T-helper 22 cell (primary cell): ENCODE measurements around the gene PITPNM1.
"Not testable (repeated sequence)": the region's sequence is repeated elsewhere in the genome, so short reads cannot be mapped to it uniquely, and the experiment has no call there.

Experiments
- DNase-seq: peaks from one replicate; pipeline ENCODE4 v3.0.0-alpha.2; 2020; ENCODE audit warnings: low read depth

The PITPNM1 gene

GRCh38 chr11:67523556-67524479, 18.7 kb upstream of the PITPNM1 start:
- no peak for DNase-seq

DNA sequence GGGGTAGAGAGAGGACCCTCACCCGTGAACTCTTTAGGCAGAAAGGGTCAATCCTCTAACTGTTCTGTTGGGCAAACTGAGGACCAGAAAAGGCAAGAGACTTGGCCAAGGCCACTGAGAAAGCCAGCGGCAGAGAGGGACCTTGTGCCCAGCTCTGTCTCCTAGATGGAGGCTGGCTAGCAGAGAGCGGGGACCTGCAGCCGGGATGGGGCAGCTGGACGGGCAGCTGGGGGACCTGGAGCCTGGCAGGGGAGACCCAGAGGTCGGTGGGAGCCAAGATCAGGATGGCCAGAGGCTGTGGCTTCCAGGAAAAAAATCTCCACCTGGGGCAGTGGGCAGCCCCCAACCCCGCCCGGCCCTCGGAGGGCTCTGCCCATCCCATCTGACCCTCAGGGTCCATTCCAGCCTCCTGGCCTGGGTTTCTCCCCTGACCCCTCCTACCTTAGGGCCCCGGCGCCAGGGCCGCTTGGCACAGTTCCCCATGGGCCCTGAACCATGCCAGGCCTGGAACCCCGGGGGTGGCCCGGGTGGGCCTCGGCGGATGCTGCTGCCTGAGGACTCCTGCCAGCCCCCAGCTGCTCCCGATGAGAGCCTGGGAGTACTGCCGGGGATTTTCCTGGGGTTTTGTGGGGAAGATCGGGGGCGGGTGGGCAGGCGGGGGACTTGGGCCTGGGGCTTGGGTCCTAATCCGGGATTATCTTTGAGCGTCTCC, 17.8 kb upstream of the PITPNM1 start, which contains the start of gene CABP2:
CABP2 (minus strand) TSS at position 603 of the 712 bp plus-strand sequence; CDS start at position 483, 120 bp downstream.
- DNase-seq = no peak

GRCh38 chr11:67522338-67522737, 17.2 kb upstream of the PITPNM1 start:
- no peak for DNase-seq

DNA sequence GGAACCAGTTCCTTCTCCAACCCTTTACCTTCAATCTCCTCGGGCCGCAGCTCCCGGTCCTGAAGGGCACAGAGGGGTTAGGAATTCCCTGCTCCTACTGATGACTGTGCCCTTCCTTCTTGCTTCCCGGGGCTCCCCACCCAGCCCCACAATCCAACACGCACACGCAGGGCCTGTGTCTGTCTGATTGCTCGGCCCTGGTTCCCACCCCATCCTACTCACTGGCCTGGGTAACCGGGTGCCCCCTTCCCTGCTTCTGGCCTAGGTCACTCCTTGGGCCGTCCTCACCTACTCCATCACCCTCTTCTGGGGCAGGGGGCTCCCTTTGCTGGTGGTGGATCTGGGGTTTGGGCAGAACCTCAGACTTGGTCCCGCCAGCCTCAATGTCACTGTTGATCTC, 16.8 kb upstream of the PITPNM1 start:
- DNase-seq = no peak

- DNase-seq = no peak
These were observed 16.0 kb upstream of the PITPNM1 start for GRCh38 chr11:67520856-67521824.

GRCh38 chr11:67519726-67520125, 14.6 kb upstream of the PITPNM1 start:
- no peak for DNase-seq

DNA sequence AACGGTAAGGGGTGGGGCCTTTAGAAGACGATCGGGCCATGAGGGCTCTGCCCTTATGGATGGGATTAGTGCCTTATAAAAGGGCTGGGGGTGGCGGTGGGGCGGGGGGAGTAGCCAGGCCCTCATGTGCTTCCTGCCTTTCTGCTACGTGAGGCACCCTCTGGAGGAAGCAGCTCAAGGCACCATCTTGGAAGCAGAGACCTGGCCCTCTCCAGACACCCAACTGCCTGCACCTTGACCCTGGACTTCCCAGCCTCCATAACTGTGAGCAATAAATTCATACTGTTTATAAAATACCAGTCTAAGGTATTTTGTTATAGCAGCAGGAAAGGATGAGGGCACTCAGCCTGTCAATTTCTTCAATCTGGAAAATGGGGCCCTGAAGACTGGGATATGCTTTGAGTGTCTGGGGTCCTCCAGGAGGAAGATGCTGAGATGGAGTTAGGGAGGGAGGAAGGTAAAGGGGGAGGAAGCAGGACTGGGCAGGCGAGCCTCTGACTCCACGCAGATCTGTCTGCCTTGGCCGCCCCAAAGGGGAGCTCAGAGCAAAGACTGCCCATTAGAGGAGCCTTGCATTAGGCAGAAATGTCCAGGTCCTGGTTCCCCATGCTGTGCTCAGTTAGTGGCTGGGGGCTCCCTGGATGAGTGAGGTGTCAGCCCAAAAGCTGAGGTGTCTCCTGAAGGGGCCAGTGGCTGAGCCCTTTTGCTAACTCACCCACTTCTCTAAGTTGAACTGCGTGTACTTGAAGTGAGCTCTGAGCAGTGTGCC, 12.8 kb upstream of the PITPNM1 start:
- no peak for DNase-seq

DNA sequence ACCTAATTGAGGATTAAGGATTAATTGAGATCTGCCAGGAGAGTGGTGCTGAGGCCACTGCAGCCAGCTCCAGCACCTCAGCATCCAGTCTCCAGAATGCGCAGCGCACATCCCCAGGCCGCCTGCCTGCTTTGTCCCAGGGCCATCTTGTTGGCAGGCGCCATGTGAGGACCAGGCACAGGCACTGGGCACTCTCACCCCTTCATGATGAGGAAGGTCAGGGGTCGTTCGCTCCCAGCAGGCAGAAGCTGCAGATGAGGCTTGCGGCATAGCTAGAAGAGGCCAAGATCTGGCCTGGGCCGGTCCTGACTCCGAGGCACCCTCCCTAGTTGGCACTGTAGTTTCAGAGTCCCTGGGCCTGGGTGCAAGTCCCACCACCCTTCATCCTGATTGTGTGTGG, 11.6 kb upstream of the PITPNM1 start:
- DNase-seq = no peak

DNA sequence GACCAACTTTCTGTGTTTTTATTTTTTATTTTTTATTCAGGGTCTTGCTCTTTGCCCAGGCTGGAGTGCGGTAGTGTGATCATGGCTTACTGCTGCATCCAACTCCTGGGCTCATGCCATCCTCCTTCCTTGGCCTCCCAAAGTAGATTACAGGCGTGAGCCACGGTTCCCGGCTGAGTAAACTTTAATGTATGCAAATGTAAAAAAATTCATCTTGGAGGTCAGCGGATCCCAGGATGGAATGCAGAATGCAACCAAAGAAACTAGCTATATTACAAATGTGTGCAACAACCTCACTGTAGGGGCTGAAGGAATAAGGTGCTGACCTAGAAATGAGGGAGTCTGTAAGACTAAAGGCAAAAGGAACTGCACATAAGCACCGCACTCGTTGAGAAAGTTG, 9.0 kb upstream of the PITPNM1 start:
- DNase-seq = no peak

DNA sequence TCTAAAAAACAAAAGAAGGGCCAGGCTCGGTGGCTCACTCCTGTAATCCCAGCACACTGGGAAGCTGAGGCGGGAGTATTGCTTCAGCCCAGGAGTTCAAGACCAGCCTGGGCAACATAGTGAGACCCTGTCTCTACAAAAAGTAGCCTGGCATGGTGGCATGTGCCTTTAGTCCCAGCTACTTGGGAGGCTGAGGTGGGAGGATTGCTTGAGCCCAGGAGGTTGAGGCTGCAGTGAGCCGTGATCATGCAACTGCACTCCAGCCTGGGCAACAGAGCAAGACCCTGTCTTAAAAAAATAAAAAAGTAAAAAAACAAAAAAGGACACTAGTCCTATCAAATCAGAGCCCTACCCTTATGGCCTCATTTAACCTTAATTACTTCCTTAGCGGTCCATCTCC, 6.4 kb upstream of the PITPNM1 start:
- not testable (repeated sequence) for DNase-seq

DNA sequence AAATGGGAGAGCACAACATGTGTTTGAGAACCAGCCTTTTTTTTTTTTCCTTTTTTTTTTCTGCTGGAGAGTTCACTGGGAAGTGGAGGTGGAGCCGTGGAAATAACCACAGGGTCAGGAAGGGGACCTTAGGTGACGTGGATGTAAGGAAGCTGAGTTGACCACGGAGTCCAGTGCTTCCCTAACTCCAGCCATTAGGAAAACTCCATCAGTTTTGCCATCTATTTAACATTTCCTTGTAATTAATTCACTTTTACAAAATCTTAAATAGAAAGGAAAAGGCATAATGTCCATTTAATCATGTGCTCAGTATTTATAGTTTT, 4.8 kb upstream of the PITPNM1 start:
- DNase-seq = no peak

DNA sequence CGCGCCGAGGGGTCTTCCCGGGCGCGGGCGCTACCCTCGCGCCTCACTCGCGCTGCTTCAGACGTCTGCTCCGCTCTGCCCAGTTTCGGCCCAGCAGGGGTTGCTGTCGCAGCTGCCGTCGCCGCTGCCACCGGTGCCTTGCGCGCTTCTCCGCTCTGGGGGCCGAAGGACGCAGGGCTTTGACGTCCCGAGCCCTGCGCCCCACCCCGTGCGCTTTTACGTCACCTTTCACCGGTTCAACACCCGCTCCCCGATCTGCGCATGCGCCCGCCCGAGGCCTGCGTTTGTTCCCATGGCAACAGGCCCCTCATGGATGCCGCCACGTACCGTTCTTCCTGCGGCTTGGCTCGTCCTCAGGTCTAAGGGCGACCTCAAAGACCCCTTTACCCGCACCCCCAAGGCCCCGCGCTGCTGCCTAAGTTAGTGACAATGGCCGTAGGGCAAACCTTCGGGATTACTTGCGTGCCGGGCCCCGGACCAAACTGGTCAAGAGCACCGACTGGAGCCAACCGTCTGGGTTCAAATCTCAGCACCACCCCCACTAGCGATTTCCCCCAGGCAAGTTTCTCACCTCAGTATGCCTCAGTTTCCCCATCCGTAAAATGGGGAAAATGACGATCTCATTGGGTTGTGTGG, 3.4 kb upstream of the PITPNM1 start:
- peak; percentile 97 for DNase-seq

DNA sequence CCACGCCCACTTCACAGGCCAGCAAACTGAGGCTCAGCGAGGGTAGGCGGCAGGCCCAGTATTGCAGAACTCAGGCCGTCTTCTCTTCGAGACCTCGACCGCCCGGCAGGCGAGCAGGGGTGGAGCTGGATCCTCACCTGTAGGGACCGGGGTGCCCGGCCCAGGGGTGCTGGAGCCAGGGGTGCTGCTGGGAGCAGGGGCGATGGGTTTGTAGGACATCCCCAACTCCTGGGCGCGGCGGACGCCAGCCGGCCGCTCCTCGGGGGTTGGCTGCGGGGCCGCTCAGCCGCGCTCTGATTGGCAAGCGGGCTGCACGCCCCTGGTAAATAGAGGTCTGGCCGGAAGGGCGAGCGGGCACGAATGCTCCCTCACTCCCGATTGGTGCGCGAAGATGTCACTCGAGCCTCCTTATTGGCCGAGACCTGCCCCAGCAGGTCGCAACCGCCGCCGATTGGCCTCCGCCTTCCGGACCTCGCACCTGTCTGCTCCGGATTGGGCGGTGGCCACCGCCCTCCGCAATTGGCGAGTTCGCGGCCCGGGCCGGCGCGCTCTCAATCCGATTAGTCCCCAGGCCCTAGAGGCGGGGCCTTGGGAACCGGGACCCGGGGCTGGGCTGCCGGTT, 2.8 kb upstream of the PITPNM1 start, which contains the start of gene CDK2AP2:
CDK2AP2 (minus strand) TSS at position 299 of the 622 bp plus-strand sequence; CDS start at position 219, 80 bp downstream.
- peak; percentile 96 for DNase-seq

DNA sequence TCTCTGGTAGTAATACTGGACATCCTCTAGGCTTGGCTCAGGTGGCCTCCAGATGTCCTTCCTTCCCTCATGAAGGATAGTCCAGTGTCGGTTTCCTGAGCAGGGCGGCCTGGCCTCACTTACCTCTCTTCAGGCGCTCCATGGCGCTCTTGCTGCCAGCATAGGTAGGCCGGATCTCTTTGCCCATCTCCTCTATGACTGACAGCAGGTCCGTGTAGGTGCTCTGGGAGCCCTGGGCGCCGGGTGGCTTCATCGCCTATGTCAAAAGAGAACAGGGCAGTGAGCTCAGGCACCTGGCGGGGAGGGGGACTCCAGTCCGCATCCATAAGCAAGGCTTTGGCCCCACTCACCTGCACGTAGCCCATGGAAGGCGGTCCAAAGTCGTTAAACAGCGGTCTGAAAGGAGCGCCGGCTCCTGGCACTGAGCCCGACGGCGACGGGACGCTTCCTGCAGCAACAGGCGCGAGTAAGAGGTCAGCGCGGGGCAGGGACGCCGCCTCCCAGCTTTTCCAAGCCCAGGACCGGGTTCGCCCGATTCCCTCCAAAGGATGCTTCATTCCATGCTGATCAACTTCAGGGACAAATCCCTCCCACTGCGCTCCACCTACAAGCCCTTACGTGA, 2.2 kb upstream of the PITPNM1 start:
- no peak for DNase-seq

GRCh38 chr11:67506426-67507051, 1.4 kb upstream of the PITPNM1 start:
- no peak for DNase-seq

DNA sequence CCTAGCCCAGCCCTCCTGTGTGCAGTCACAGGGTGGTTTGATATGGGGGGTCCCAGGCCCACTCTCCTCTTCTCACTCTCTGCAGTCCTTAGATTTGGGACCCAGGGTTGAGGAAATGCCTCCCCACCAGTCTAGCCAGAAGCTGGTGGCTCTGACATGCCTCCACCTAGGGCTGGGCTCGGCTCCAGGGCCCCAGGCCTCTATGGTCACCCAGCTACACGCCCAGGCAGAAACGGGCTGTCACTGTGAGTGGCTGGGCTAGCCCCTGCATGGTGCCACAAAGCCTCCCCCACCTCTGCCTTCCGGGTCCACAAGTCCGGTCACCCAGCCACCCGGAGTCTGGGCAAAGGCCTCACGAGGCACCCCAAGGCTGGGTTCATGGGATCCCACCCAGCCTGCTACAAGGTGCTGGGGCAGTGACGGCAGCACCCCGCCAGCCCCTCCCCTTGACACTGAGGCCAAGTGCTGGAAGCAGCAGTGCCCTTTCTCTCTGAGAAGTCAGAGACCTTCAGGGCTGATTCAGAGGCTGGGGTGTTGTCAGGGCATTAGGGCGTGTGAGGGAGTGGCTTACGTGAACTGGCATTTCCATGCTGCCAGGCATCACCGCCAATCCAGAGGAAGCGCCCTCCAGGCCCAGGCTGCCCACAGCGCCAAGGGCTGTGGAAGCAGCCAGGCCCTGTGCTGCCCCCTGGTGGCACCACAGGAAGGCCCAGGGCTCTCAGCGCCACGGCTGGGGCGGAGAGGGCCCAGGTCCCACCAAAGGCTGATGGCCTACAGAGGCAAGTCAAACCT, 638 bp upstream of the PITPNM1 start:
- peak; percentile 89 for DNase-seq

- DNase-seq = peak; percentile 32
These were observed 886 bp downstream of the PITPNM1 start for GRCh38 chr11:67504005-67504949.
